ENCODE measurements around the gene PXMP2. TPM values are rescaled to one million over a fixed set of nuclear protein-coding genes. Genes with fewer than 3 reads are reported as not detected.

PXMP2 gene
- total RNA-seq, 1 experiment from 2014 or later: 23.5 TPM

DNA sequence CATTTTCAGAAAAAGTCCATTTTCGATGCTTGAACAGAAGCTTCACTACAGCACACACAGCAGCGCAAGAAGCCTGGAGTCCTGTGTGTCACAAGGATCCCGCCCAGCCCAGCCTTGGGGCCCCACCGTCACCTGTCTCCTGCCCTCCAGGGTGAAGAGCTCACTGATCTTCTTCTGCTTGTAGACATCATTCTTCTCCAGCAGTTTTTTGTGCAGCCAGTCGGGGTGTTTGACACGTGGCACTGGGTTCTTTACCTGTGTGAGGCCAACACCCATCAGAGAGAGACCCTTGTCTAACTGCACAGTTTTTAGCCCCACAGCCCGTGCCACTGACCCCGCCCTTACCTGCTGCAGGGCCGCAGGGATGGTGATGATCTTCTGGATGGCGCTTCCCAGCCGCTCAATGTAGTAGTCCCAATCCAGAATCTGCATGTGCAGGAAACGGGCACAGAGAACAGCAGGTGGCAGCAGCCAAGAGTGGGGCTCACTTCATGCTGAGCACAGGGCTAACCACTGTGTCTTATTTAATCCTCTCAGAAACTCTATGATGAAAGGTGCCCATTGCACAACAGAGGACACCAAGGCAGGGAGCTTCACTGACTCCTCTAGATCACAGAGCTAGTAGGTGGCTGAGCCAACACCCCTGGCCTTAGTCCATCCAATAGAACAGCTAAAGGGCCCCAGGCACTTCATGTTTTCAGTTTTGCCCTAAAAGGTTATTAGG, 30.2 kb upstream of the PXMP2 start:
- DNase-seq (ENCODE audit: low read depth, low spot score): no peak
- in situ Hi-C loops (cut with HindIII; ENCODE audit: low pct_unique_long_range_greater_than_20kb, low sequenced_read_pairs): no loop called here

DNA sequence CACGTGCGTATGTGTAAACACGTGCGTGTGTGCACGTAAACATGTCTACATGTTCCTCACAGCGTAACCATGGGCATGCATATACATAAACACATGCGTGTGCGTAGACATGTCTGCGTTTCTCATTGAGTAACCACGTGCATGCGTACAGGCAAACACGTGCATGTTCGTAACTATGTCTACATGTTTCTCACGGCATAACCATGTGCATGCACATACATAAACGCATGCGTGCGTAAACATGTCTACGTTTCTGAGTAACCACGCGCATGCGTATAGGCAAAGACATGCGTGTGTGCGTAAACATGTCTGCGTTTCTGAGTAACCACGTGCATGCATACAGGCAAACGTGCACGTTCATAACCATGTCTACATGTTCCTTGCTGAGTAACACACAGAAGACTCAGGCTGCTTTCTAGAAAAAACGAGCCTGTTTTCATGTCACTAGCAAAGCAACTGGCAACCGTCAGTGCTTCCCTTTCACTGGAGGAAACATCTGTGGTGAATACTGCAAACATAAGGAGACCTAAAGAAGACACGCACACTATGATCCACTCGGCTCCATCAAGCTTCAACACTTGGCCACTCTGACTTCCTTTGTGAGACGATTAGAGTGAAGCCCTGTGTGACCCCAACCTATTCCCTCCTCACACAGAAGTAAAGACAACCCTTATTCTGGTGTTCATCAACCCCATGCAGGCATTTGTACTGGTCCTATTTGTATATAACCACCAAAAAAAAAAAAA, 29.1 kb upstream of the PXMP2 start:
- in situ Hi-C loops (cut with HindIII; ENCODE audit: low pct_unique_long_range_greater_than_20kb, low sequenced_read_pairs): no loop called here

DNA sequence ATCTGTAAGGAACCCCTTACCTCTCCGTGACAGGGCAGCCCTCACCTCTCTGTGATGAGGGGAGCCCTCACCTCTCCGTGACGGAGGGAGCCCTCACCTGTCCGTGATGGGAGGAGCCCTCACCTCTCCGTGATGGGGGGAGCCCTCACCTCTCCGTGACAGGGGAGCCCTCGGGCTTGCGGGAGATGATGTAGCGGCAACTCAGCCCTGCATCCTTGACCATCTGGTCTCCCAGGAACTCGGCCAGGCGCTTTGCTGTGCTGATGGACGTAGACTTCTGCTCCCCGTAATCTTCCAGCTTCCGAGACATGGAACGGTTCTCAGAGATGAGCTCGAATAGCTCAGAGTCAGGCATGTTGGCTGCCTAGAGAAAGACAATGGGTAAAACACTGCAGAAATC, 28.2 kb upstream of the PXMP2 start:
- in situ Hi-C loops (cut with HindIII; ENCODE audit: low pct_unique_long_range_greater_than_20kb, low sequenced_read_pairs): no loop called here
- no peak for DNase-seq (ENCODE audit: low read depth, low spot score)

More for the DNA sequence above, 29.1 kb upstream of the PXMP2 start:
- DNase-seq (ENCODE audit: low read depth, low spot score): no peak

DNA sequence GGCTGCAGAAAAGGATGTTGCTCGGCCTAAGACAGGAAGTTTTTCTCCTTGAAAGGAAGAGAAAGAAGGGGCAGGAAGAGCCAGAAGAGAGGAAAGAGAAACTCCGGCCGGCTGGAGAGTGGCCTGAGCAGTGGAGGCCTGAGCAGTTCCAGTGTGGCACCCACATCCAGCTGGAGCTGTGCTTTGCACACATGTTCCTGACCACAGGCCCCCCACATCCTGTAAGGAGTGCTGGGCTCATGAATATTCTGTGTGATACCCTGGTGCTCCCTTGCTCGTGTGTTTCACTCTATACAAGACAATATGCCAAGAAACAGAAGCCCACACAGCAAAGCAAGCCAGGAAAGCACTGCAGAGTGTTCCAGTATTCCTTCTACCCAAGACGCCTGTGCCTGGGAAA, 27.3 kb upstream of the PXMP2 start:
- DNase-seq (ENCODE audit: low read depth, low spot score): no peak
- in situ Hi-C loops (cut with HindIII; ENCODE audit: low pct_unique_long_range_greater_than_20kb, low sequenced_read_pairs): no loop called here

GRCh38 chr12:132660996-132661395, 26.4 kb upstream of the PXMP2 start:
- in situ Hi-C loops (cut with HindIII; ENCODE audit: low pct_unique_long_range_greater_than_20kb, low sequenced_read_pairs): no loop called here
- no peak for DNase-seq (ENCODE audit: low read depth, low spot score)

GRCh38 chr12:132661972-132662371, 25.4 kb upstream of the PXMP2 start:
- no peak for DNase-seq (ENCODE audit: low read depth, low spot score)
- in situ Hi-C loops (cut with HindIII; ENCODE audit: low pct_unique_long_range_greater_than_20kb, low sequenced_read_pairs): no loop called here

- in situ Hi-C loops (cut with HindIII; ENCODE audit: low pct_unique_long_range_greater_than_20kb, low sequenced_read_pairs): no loop called here
- DNase-seq (ENCODE audit: low read depth, low spot score): no peak
These were observed 24.3 kb upstream of the PXMP2 start for GRCh38 chr12:132662901-132663755.

- DNase-seq (ENCODE audit: low read depth, low spot score): no peak
- in situ Hi-C loops (cut with HindIII; ENCODE audit: low pct_unique_long_range_greater_than_20kb, low sequenced_read_pairs): no loop called here
These were observed 22.9 kb upstream of the PXMP2 start for GRCh38 chr12:132664206-132665148.

DNA sequence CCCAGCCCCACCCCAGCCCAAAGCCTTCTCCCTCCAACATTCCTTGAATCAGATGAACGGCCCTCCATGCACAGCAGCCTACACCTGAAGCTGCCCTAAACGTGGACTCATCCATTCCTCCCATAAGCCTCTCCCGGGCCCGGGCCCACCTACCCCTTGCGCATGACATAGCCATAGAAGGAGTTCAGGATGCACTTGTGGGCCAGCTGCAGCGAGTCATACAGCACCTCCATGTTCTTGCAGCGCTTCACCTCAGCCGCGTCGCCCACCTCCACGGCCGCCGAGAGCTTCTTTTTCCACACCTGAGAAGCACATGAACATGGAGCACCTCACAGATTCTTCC, 22.3 kb upstream of the PXMP2 start:
- no peak for DNase-seq (ENCODE audit: low read depth, low spot score)
- in situ Hi-C loops (cut with HindIII; ENCODE audit: low pct_unique_long_range_greater_than_20kb, low sequenced_read_pairs): no loop called here

GRCh38 chr12:132665794-132666193, 21.6 kb upstream of the PXMP2 start:
- DNase-seq (ENCODE audit: low read depth, low spot score): no peak
- in situ Hi-C loops (cut with HindIII; ENCODE audit: low pct_unique_long_range_greater_than_20kb, low sequenced_read_pairs): no loop called here

DNA sequence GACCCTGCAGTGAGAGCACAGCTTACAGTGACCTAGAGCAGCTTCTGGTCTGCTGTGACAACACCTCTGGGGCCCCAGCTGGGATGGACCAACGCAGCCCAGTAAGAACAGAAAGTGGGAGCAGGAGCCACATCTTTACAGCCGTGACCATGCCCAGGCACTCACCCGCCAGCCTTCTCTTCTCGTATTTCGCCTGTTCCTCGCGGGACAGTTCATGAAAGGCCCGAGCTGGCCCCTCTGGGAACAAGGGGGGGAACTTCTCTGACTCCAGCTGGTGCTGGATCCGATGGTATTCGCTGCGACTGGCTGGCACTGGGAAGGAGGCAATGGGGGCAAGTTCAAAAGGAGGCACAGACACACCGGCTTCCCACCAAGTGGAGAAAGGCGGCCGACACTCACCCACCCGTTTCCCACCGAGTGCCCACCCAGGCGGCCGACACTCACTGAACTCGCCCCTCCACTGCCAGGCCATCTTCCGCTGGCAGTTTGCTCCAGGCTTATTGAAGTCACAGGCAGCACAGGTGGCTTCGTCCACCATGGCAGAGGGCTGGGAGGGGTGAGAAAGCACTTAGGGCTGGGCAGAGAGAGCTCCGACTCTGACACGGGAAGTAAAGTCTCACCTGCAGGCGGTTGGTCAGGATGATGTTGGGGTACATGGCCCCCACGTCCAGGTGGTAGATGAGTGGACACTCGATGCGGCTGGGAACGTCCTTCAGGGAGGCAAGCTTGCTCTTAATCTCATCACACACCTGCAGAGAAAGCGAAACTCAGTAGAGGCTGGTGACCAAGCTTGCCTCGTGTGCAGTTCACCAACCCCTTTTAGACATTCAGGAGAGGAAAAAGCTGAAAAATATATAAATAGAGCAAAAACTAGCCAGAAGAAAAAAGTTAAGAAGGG, 18.9 kb upstream of the PXMP2 start:
- in situ Hi-C loops (cut with HindIII; ENCODE audit: low pct_unique_long_range_greater_than_20kb, low sequenced_read_pairs): no loop called here

GRCh38 chr12:132669166-132669879, 18.1 kb upstream of the PXMP2 start:
- in situ Hi-C loops (cut with HindIII; ENCODE audit: low pct_unique_long_range_greater_than_20kb, low sequenced_read_pairs): no loop called here
- DNase-seq (ENCODE audit: low read depth, low spot score): no peak

More for the DNA sequence above, 18.9 kb upstream of the PXMP2 start:
- no peak for DNase-seq (ENCODE audit: low read depth, low spot score)

GRCh38 chr12:132672116-132672515, 15.3 kb upstream of the PXMP2 start:
- DNase-seq (ENCODE audit: low read depth, low spot score): no peak
- in situ Hi-C loops (cut with HindIII; ENCODE audit: low pct_unique_long_range_greater_than_20kb, low sequenced_read_pairs): no loop called here

- DNase-seq (ENCODE audit: low read depth, low spot score): no peak
- in situ Hi-C loops (cut with HindIII; ENCODE audit: low pct_unique_long_range_greater_than_20kb, low sequenced_read_pairs): no loop called here
These were observed 14.7 kb upstream of the PXMP2 start for GRCh38 chr12:132672678-132673077.

GRCh38 chr12:132673288-132674179, 13.9 kb upstream of the PXMP2 start:
- no peak for DNase-seq (ENCODE audit: low read depth, low spot score)
- in situ Hi-C loops (cut with HindIII; ENCODE audit: low pct_unique_long_range_greater_than_20kb, low sequenced_read_pairs): no loop called here

Data from SK-MEL-5 (cell line).